ENCODE results near the gene WDR77. TPM values are rescaled to one million over a fixed set of nuclear protein-coding genes. Genes with fewer than 3 reads are reported as not detected.

Gene WDR77
- polyA plus RNA-seq, 2 donors: 17.8 to 30.0 TPM

GRCh38 chr1:111446967-111447892 lies 1.8 kb downstream of the WDR77 start:
- peak overlapping the region in 1 of 2 donors; percentile 100 for H3K4me3 ChIP-seq (ENCODE audit: low read depth in 1 of 2, low read length in 2 of 2)
- peaks cover 7 to 9% of the 10 kb centered on the region in 2 donors for H3K36me3 ChIP-seq (ENCODE audit: control insufficient read depth in 2 of 2, insufficient read depth in 2 of 2, low read length in 1 of 2)
- H3K27me3 ChIP-seq (ENCODE audit: control insufficient read depth in 1 of 2, insufficient read depth in 2 of 2, low read length in 2 of 2): no peaks in the 10 kb centered on the region
- H3K9me3 ChIP-seq (ENCODE audit: control insufficient read depth in 2 of 2, insufficient read depth in 1 of 2, low read depth in 1 of 2, low read length in 1 of 2): no peaks in the 10 kb centered on the region
- peak overlapping the region; percentile 1 to 45 for H3K27ac ChIP-seq (ENCODE audit: low read depth in 2 of 2, low read length in 1 of 2)
- WGBS, 2 donors: 47 to 48% methylated on average over 4 of the region's 4 CpGs
- H3K4me1 ChIP-seq (ENCODE audit: control insufficient read depth in 2 of 2, insufficient read depth in 2 of 2, low read length in 1 of 2): peaks cover 0 to 2% of the 10 kb centered on the region in 2 donors

DNA sequence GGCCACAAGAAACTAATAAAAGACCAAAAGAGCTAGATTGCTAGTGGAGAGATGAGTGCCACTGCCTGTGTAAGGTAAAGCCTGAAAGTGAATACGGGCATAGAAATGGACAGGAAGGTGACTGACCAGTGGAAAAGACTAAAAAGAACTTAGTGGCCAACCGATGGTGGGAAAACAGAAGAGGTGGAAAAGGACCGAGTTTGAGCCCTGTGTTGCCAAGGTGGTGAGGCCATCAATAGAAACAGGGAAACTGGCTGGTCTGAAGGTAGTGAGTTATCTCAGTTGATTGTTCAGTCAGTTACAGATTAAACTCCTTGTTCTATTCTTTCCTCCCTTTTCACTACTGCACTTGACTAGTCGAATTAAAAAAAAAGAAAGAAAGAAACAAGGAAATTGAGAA lies 2.5 kb downstream of the WDR77 start:
- Histone ChIP-seq H3K4me1 (ENCODE audit: control insufficient read depth in 2 of 2, insufficient read depth in 2 of 2, low read length in 1 of 2) (peaks cover 0 to 2% of the 10 kb centered on the region in 2 donors), H3K9me3 (ENCODE audit: control insufficient read depth in 2 of 2, insufficient read depth in 1 of 2, low read depth in 1 of 2, low read length in 1 of 2) (no peaks in the 10 kb centered on the region), H3K27me3 (ENCODE audit: control insufficient read depth in 1 of 2, insufficient read depth in 2 of 2, low read length in 2 of 2) (no peaks in the 10 kb centered on the region), H3K36me3 (ENCODE audit: control insufficient read depth in 2 of 2, insufficient read depth in 2 of 2, low read length in 1 of 2) (peaks cover 13 to 15% of the 10 kb centered on the region in 2 donors), H3K27ac (ENCODE audit: low read depth in 2 of 2, low read length in 1 of 2) (peak overlapping the region in 1 of 2 donors; percentile 3), H3K4me3 (ENCODE audit: low read depth in 1 of 2, low read length in 2 of 2) (no peak overlapping the region)
- 51 to 70% methylated on average over 4 of the region's 4 CpGs for WGBS, 2 donors

DNA sequence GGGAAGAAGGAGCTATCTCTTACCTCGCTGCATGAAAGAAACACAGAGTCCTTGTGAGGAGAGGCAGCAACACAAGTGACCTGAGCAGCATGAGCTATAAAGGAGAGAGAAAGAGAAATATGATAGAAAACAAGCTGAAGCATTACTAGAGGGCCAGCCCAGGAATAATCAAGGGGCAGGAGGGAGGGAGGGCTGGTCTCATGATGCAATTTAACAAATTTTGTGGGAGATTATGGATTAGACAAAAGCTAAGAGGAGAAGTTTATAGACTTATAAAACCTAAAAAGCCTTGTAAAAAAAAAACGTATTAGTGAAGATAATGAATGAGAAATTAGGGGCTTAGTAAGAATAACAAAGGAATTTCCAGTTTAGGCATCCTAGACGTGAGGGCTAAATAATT lies 5.0 kb downstream of the WDR77 start:
- no peak overlapping the region for H3K27ac ChIP-seq (ENCODE audit: low read depth in 2 of 2, low read length in 1 of 2)
- peaks cover 0 to 2% of the 10 kb centered on the region in 2 donors for H3K4me1 ChIP-seq (ENCODE audit: control insufficient read depth in 2 of 2, insufficient read depth in 2 of 2, low read length in 1 of 2)
- WGBS, 2 donors: 74 to 78% methylated on average over 3 of the region's 3 CpGs
- H3K27me3 ChIP-seq (ENCODE audit: control insufficient read depth in 1 of 2, insufficient read depth in 2 of 2, low read length in 2 of 2): no peaks in the 10 kb centered on the region
- peaks cover 15 to 23% of the 10 kb centered on the region in 2 donors for H3K36me3 ChIP-seq (ENCODE audit: control insufficient read depth in 2 of 2, insufficient read depth in 2 of 2, low read length in 1 of 2)
- no peaks in the 10 kb centered on the region for H3K9me3 ChIP-seq (ENCODE audit: control insufficient read depth in 2 of 2, insufficient read depth in 1 of 2, low read depth in 1 of 2, low read length in 1 of 2)
- no peak overlapping the region for H3K4me3 ChIP-seq (ENCODE audit: low read depth in 1 of 2, low read length in 2 of 2)

- Histone ChIP-seq H3K36me3 (ENCODE audit: control insufficient read depth in 2 of 2, insufficient read depth in 2 of 2, low read length in 1 of 2) (peaks cover 20 to 23% of the 10 kb centered on the region in 2 donors), H3K4me1 (ENCODE audit: control insufficient read depth in 2 of 2, insufficient read depth in 2 of 2, low read length in 1 of 2) (peaks cover 0 to 2% of the 10 kb centered on the region in 2 donors), H3K4me3 (ENCODE audit: low read depth in 1 of 2, low read length in 2 of 2) (no peak overlapping the region), H3K9me3 (ENCODE audit: control insufficient read depth in 2 of 2, insufficient read depth in 1 of 2, low read depth in 1 of 2, low read length in 1 of 2) (no peaks in the 10 kb centered on the region), H3K27me3 (ENCODE audit: control insufficient read depth in 1 of 2, insufficient read depth in 2 of 2, low read length in 2 of 2) (no peaks in the 10 kb centered on the region), H3K27ac (ENCODE audit: low read depth in 2 of 2, low read length in 1 of 2) (no peak overlapping the region)
- 80 to 83% methylated on average over 4 of the region's 4 CpGs for WGBS, 2 donors
Measured at GRCh38 chr1:111442457-111442856, 6.6 kb downstream of the WDR77 start.

DNA sequence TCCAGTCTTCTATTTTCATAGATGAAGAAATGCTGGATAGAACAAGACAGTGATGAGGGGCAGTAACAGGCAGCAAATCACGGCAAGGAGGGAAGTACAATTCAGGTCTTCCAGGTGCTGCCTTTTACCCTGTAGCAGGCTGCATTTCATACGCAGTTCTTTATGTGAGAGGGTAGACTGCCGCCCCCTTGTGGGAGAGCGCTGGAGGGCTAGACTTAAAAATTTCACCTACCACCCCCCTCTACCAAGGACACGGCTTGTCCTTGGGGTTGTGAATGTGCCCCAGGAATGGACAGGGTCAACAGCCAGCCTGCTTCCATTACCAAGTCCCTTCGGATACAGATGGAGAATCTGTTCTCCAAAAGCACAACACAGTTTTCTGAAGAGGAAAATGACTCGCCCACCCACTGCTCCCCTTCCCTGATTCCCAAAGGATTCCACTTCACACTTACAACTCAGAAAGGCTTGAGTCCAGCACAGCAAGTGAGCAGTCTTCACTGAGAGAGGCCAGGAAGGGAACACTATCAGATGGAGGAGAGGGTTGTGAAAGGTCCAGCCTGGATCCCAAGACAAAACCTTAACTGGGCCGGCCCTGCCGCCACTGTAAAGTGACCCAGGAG lies 7.4 kb downstream of the WDR77 start:
- Histone ChIP-seq H3K4me3 (ENCODE audit: low read depth in 1 of 2, low read length in 2 of 2) (no peak overlapping the region), H3K27me3 (ENCODE audit: control insufficient read depth in 1 of 2, insufficient read depth in 2 of 2, low read length in 2 of 2) (no peaks in the 10 kb centered on the region), H3K4me1 (ENCODE audit: control insufficient read depth in 2 of 2, insufficient read depth in 2 of 2, low read length in 1 of 2) (no peaks in the 10 kb centered on the region), H3K9me3 (ENCODE audit: control insufficient read depth in 2 of 2, insufficient read depth in 1 of 2, low read depth in 1 of 2, low read length in 1 of 2) (no peaks in the 10 kb centered on the region), H3K27ac (ENCODE audit: low read depth in 2 of 2, low read length in 1 of 2) (no peak overlapping the region), H3K36me3 (ENCODE audit: control insufficient read depth in 2 of 2, insufficient read depth in 2 of 2, low read length in 1 of 2) (peaks cover 20 to 23% of the 10 kb centered on the region in 2 donors)
- 69 to 73% methylated on average over 9 of the region's 9 CpGs for WGBS, 2 donors

DNA sequence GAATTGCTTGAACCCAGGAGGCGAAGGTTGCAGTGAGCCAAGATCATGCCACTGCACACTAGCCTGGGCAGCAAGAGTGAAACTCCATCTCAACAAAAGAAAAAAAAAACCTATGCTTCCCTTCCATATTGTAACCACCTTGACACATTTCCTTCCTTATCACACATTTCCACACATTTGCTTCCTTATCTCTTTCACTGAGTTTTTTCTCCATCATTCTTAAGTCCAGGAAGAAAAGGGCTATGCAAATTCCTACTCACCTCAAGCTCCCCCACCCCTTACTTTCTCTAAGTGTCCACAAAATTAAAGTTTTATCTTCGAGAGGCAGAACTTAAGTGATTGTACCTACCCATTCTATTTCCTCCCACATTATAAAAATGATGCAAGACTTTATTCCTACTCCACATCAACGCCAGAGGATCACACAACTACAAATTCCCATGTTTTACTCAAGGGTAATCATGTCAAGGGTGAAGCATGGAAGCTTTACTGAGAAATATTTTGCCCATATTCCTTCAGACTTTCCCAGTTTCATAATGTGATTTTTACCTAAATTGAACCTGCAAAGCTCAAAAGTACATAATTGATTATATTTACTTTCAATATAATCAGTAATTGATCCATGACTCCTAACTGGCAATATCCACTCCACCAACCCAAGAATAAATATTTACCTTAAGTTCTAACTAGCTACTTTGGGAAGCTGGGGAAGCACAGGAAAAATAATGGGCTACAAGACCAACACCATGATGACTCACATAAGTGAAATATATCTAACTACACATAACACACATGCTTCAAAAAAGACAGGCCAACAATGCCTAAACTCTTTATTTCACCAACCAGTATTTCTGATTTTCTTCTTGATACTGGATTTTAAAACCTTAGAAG lies 9.3 kb downstream of the WDR77 start:
- H3K27ac ChIP-seq (ENCODE audit: low read depth in 2 of 2, low read length in 1 of 2): no peak overlapping the region
- no peaks in the 10 kb centered on the region for H3K27me3 ChIP-seq (ENCODE audit: control insufficient read depth in 1 of 2, insufficient read depth in 2 of 2, low read length in 2 of 2)
- no peaks in the 10 kb centered on the region for H3K9me3 ChIP-seq (ENCODE audit: control insufficient read depth in 2 of 2, insufficient read depth in 1 of 2, low read depth in 1 of 2, low read length in 1 of 2)
- H3K36me3 ChIP-seq (ENCODE audit: control insufficient read depth in 2 of 2, insufficient read depth in 2 of 2, low read length in 1 of 2): peaks cover 20 to 23% of the 10 kb centered on the region in 2 donors
- H3K4me3 ChIP-seq (ENCODE audit: low read depth in 1 of 2, low read length in 2 of 2): no peak overlapping the region
- no peaks in the 10 kb centered on the region for H3K4me1 ChIP-seq (ENCODE audit: control insufficient read depth in 2 of 2, insufficient read depth in 2 of 2, low read length in 1 of 2)
- WGBS, 2 donors: 90 to 91% methylated on average over 3 of the region's 3 CpGs

DNA sequence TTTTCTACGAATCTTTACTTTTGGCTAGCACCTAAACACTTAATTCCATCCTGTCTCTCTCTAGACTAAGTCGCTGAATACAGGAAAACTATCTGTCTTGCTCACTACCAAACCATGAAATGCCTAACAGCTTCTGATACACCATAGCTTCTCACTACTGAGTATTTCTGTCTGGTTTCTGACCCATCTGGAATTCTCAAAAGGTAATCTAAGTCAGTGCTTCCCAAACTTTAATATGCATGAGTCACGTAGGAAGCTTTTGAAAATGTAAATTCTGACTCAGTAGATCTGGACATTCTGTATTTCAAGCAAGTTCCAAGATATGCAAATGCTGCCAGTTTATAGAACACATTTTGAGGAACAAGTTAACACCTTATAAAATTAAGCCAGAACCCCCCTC lies 12.3 kb downstream of the WDR77 start:
- Histone ChIP-seq H3K4me3 (ENCODE audit: low read depth in 1 of 2, low read length in 2 of 2) (no peak overlapping the region), H3K36me3 (ENCODE audit: control insufficient read depth in 2 of 2, insufficient read depth in 2 of 2, low read length in 1 of 2) (peaks cover 10% of the 10 kb centered on the region in 2 donors), H3K4me1 (ENCODE audit: control insufficient read depth in 2 of 2, insufficient read depth in 2 of 2, low read length in 1 of 2) (no peaks in the 10 kb centered on the region), H3K27ac (ENCODE audit: low read depth in 2 of 2, low read length in 1 of 2) (no peak overlapping the region), H3K27me3 (ENCODE audit: control insufficient read depth in 1 of 2, insufficient read depth in 2 of 2, low read length in 2 of 2) (no peaks in the 10 kb centered on the region), H3K9me3 (ENCODE audit: control insufficient read depth in 2 of 2, insufficient read depth in 1 of 2, low read depth in 1 of 2, low read length in 1 of 2) (no peaks in the 10 kb centered on the region)
- WGBS, 2 donors: 69 to 74% methylated on average over 3 of the region's 3 CpGs

GRCh38 chr1:111424281-111424680 lies 24.8 kb downstream of the WDR77 start:
- WGBS, 2 donors: 92 to 93% methylated on average over 3 of the region's 3 CpGs
- H3K36me3 ChIP-seq (ENCODE audit: control insufficient read depth in 2 of 2, insufficient read depth in 2 of 2, low read length in 1 of 2): peaks cover 0 to 5% of the 10 kb centered on the region in 2 donors
- H3K4me1 ChIP-seq (ENCODE audit: control insufficient read depth in 2 of 2, insufficient read depth in 2 of 2, low read length in 1 of 2): no peaks in the 10 kb centered on the region
- H3K27ac ChIP-seq (ENCODE audit: low read depth in 2 of 2, low read length in 1 of 2): no peak overlapping the region
- no peak overlapping the region for H3K4me3 ChIP-seq (ENCODE audit: low read depth in 1 of 2, low read length in 2 of 2)
- H3K9me3 ChIP-seq (ENCODE audit: control insufficient read depth in 2 of 2, insufficient read depth in 1 of 2, low read depth in 1 of 2, low read length in 1 of 2): no peaks in the 10 kb centered on the region
- H3K27me3 ChIP-seq (ENCODE audit: control insufficient read depth in 1 of 2, insufficient read depth in 2 of 2, low read length in 2 of 2): no peaks in the 10 kb centered on the region

All from esophagus (tissue), 2 donors.